Iris pigment epithelial cell (primary cell): ENCODE results near the gene RP2.

Source experiments
- DNase-seq: peaks from one replicate; pipeline ENCODE4 v3.0.0-alpha.2; 2011; ENCODE audit warnings: low read depth

Gene RP2

GRCh38 chrX:46918434-46918833, 81.6 kb downstream of the RP2 start:
- no peak for DNase-seq

- no peak for DNase-seq
Observed at GRCh38 chrX:46920235-46920634, 83.4 kb downstream of the RP2 start.

- DNase-seq = no peak
Observed at GRCh38 chrX:46922611-46923010, 85.8 kb downstream of the RP2 start.

- DNase-seq = no peak
Observed at GRCh38 chrX:46927718-46928117, 90.9 kb downstream of the RP2 start.

GRCh38 chrX:46929439-46930261, 92.8 kb downstream of the RP2 start:
- peak; percentile 73 for DNase-seq
